Panc1 (cell line): Measurements from ENCODE around the gene SLC6A6.

Source experiments
- SIN3A ChIP-seq: IDR thresholded peaks from 2 replicates; pipeline ENCODE4 v1.6.1; 2012; ENCODE audit warnings: low read depth, mild to moderate bottlenecking, low read length, moderate library complexity, borderline replicate concordance; ENCODE audit not compliant: insufficient read depth
- TCF7L2 ChIP-seq: IDR thresholded peaks from 2 replicates; pipeline ENCODE4 v1.6.1; 2011; ENCODE audit warnings: mild to moderate bottlenecking, low read depth, low read length, inconsistent platforms
- TF ChIP-seq, protein P1 (sequence below): fragments of 450-650 bp; IDR thresholded peaks from 2 replicates; pipeline ENCODE4 v1.5.1; 2017; ENCODE audit warnings: mild to moderate bottlenecking
- TF ChIP-seq, protein P2 (sequence below), 2 experiments: IDR thresholded peaks; 2 replicates each; pipeline ENCODE4 v1.6.1; 2011 to 2012; ENCODE audit warnings: low read depth in 2 of 2, control low read depth in 1 of 2, low read length in 1 of 2, mild to moderate bottlenecking in 1 of 2, moderate library complexity in 1 of 2; ENCODE audit not compliant: insufficient read depth in 1 of 2

DNA sequence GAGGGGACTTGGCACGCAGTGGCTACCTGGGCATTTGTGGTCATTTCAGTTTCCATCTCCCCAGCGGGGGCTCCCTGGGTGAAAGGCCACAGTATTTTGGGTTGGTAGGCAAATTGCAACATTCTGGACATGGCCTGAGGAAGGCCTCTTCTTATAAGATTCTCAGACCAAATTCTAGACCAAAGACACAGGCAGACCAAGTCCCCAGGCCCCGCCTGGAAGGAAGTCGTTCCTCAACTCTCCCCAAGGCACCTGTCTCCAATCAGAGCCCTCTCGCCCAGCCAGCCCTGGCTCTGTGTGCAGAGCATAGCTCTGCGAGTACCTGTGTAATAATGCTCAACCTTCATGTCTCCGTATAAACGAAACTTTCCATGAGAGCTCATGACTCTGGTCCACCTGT is 84.7 kb downstream of the SLC6A6 start:
- TF ChIP-seq, protein P1, sequence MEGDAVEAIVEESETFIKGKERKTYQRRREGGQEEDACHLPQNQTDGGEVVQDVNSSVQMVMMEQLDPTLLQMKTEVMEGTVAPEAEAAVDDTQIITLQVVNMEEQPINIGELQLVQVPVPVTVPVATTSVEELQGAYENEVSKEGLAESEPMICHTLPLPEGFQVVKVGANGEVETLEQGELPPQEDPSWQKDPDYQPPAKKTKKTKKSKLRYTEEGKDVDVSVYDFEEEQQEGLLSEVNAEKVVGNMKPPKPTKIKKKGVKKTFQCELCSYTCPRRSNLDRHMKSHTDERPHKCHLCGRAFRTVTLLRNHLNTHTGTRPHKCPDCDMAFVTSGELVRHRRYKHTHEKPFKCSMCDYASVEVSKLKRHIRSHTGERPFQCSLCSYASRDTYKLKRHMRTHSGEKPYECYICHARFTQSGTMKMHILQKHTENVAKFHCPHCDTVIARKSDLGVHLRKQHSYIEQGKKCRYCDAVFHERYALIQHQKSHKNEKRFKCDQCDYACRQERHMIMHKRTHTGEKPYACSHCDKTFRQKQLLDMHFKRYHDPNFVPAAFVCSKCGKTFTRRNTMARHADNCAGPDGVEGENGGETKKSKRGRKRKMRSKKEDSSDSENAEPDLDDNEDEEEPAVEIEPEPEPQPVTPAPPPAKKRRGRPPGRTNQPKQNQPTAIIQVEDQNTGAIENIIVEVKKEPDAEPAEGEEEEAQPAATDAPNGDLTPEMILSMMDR = no peak
- TF ChIP-seq, protein P2, sequence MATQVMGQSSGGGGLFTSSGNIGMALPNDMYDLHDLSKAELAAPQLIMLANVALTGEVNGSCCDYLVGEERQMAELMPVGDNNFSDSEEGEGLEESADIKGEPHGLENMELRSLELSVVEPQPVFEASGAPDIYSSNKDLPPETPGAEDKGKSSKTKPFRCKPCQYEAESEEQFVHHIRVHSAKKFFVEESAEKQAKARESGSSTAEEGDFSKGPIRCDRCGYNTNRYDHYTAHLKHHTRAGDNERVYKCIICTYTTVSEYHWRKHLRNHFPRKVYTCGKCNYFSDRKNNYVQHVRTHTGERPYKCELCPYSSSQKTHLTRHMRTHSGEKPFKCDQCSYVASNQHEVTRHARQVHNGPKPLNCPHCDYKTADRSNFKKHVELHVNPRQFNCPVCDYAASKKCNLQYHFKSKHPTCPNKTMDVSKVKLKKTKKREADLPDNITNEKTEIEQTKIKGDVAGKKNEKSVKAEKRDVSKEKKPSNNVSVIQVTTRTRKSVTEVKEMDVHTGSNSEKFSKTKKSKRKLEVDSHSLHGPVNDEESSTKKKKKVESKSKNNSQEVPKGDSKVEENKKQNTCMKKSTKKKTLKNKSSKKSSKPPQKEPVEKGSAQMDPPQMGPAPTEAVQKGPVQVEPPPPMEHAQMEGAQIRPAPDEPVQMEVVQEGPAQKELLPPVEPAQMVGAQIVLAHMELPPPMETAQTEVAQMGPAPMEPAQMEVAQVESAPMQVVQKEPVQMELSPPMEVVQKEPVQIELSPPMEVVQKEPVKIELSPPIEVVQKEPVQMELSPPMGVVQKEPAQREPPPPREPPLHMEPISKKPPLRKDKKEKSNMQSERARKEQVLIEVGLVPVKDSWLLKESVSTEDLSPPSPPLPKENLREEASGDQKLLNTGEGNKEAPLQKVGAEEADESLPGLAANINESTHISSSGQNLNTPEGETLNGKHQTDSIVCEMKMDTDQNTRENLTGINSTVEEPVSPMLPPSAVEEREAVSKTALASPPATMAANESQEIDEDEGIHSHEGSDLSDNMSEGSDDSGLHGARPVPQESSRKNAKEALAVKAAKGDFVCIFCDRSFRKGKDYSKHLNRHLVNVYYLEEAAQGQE (IDR thresholded peaks at IDR 0.05; ENCODE audit: insufficient read depth in 1 of 2, low read depth in 2 of 2, low read length in 1 of 2) = no peak
- no peak for TF ChIP-seq SIN3A
- no peak for TF ChIP-seq TCF7L2
